ENCODE data around the gene NBPF12.
"Not testable (repeated sequence)": the region's sequence is repeated elsewhere in the genome, so short reads cannot be mapped to it uniquely, and the experiment has no call there.

- not testable (repeated sequence) for TF ChIP-seq CTCF, EP300, POLR2AphosphoS5, POLR2A (IDR thresholded peaks at IDR 0.05)
Measured at GRCh38 chr1:147030066-147030653, 92.0 kb downstream of the NBPF12 start.

Measured in gastroesophageal sphincter (tissue), 3 donors.